Astrocyte (in vitro differentiated cells and primary cell): Measurements from ENCODE around the gene CD68. TPM values are rescaled to one million over a fixed set of nuclear protein-coding genes. Genes with fewer than 3 reads are reported as not detected.

Experiments
- DNase-seq: peaks from one replicate; pipeline ENCODE4 v3.0.0-alpha.2; 2010; ENCODE audit warnings: low read depth
- FAIRE-seq: peaks from 2 replicates; lab custom pipeline; 2011; peaks lifted over from hg19 to GRCh38; lab: Jason Lieb, UNC
- H2AFZ ChIP-seq: 2 replicates; pipeline ENCODE4 v1.6.0; 2012; ENCODE audit warnings: low read depth, low read length, inconsistent platforms
- H3K27ac ChIP-seq: 2 replicates; pipeline ENCODE4 v1.5.1; 2011; ENCODE audit warnings: low read depth, low read length, inconsistent platforms
- H3K27me3 ChIP-seq: 2 replicates; pipeline ENCODE4 v1.6.0; 2011; ENCODE audit warnings: low read length, inconsistent platforms; ENCODE audit not compliant: insufficient read depth
- H3K36me3 ChIP-seq: 2 replicates; pipeline ENCODE4 v1.5.1; 2011; ENCODE audit warnings: low read length, inconsistent platforms; ENCODE audit not compliant: insufficient read depth
- H3K4me1 ChIP-seq: 2 replicates; pipeline ENCODE4 v1.5.1; 2011; ENCODE audit warnings: low read length, inconsistent platforms; ENCODE audit not compliant: insufficient read depth
- H3K4me2 ChIP-seq: 2 replicates; pipeline ENCODE4 v1.6.0; 2012; ENCODE audit warnings: low read length, inconsistent platforms
- H3K4me3 ChIP-seq: 2 replicates; pipeline ENCODE4 v1.5.1; 2011; ENCODE audit warnings: low read depth, mild to moderate bottlenecking, low read length, inconsistent platforms; ENCODE audit not compliant: insufficient read depth
- H3K79me2 ChIP-seq: 2 replicates; pipeline ENCODE4 v1.6.0; 2012; ENCODE audit warnings: mild to moderate bottlenecking, low read length, inconsistent platforms; ENCODE audit not compliant: insufficient read depth
- H3K9ac ChIP-seq: 2 replicates; pipeline ENCODE4 v1.6.0; 2012; ENCODE audit warnings: mild to moderate bottlenecking, low read length, inconsistent platforms
- H3K9me3 ChIP-seq: 2 replicates; pipeline ENCODE4 v1.5.1; 2012; ENCODE audit warnings: low read depth, mild to moderate bottlenecking, low read length, inconsistent platforms; ENCODE audit not compliant: insufficient read depth
- H4K20me1 ChIP-seq: 2 replicates; pipeline ENCODE4 v1.6.0; 2012; ENCODE audit warnings: low read length, inconsistent platforms; ENCODE audit not compliant: insufficient read depth
- H3K27ac Mint-ChIP-seq: one replicate; pipeline ENCODE4 v1.8.0; 2021; ENCODE audit warnings: mild to moderate bottlenecking, mixed read lengths; ENCODE audit not compliant: unreplicated experiment
- H3K27me3 Mint-ChIP-seq: one replicate; pipeline ENCODE4 v1.8.0; 2021; ENCODE audit warnings: low read depth, mixed read lengths; ENCODE audit not compliant: unreplicated experiment
- H3K36me3 Mint-ChIP-seq: one replicate; pipeline ENCODE4 v1.8.0; 2021; ENCODE audit warnings: low read depth, mixed read lengths; ENCODE audit not compliant: unreplicated experiment
- H3K4me1 Mint-ChIP-seq: one replicate; pipeline ENCODE4 v1.8.0; 2021; ENCODE audit warnings: low read depth, mixed read lengths; ENCODE audit not compliant: unreplicated experiment
- H3K4me3 Mint-ChIP-seq: one replicate; pipeline ENCODE4 v1.8.0; 2021; ENCODE audit warnings: mild to moderate bottlenecking, moderate library complexity, mixed read lengths; ENCODE audit not compliant: unreplicated experiment
- H3K9me3 Mint-ChIP-seq: one replicate; pipeline ENCODE4 v1.8.0; 2021; ENCODE audit warnings: mild to moderate bottlenecking, mixed read lengths; ENCODE audit not compliant: unreplicated experiment
- EZH2 ChIP-seq: IDR thresholded peaks from 2 replicates; pipeline ENCODE4 v1.6.1; 2012; ENCODE audit warnings: mild to moderate bottlenecking, low read length, inconsistent platforms; ENCODE audit not compliant: insufficient read depth
- total RNA-seq: library from RNA; stranded (reverse); gene quantifications from 2 replicates; pipeline ENCODE4 v1.2.1, GENCODE V29; 2021
- TF ChIP-seq, protein P1 (sequence below): IDR thresholded peaks from 2 replicates; pipeline ENCODE4 v1.5.1; 2011; ENCODE audit warnings: low read depth, mild to moderate bottlenecking, inconsistent platforms, low read length, moderate library complexity; ENCODE audit not compliant: insufficient read depth

CD68 gene
- total RNA-seq, 1 donor from 2014 or later: 4.4 TPM

GRCh38 chr17:7572338-7572587 is 7.2 kb upstream of the CD68 start:
- peaks cover 83% of the 10 kb centered on the region for H3K79me2 ChIP-seq

DNA sequence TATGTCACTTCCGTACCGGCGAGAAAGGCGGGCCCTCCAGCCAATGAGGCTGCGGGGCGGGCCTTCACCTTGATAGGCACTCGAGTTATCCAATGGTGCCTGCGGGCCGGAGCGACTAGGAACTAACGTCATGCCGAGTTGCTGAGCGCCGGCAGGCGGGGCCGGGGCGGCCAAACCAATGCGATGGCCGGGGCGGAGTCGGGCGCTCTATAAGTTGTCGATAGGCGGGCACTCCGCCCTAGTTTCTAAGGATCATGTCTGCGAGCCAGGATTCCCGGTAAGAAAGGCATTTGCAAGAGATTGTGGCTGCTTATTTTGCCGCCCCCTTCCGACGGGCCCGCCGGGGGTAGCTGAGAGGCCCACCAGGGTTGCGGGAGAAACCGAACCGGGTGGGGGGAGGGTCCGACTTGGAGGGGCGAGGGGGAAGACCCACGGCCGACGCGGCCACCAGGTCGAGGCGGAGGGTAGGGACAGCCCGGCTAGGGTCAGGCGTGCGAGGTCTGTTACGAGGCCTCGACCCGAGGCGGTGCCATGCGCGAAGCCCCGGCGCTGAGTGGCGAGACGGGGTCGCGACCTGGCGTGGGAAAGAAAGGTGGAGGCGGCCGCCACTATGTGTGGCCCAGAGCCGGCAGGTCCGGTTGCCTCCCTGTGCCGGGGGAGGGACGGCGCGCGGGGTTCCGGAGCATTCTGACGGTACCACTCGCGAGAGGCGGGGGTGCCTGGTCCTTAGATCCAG is 6.7 kb upstream of the CD68 start:
- DNase-seq: peak; percentile 98
- H3K36me3 ChIP-seq: peaks cover 56% of the 10 kb centered on the region
- peaks cover 39% of the 10 kb centered on the region for H3K36me3 Mint-ChIP-seq
- H3K4me3 Mint-ChIP-seq: peak overlapping the region; percentile 97
- peaks cover 36% of the 10 kb centered on the region for H3K4me1 Mint-ChIP-seq
- H4K20me1 ChIP-seq: peaks cover 58% of the 10 kb centered on the region
- peak overlapping the region; percentile 88 for H3K4me3 ChIP-seq
- H3K9me3 ChIP-seq: no peaks in the 10 kb centered on the region
- H3K27ac Mint-ChIP-seq: peak overlapping the region; percentile 99
- peaks cover 84% of the 10 kb centered on the region for H3K79me2 ChIP-seq
- H3K4me1 ChIP-seq: peaks cover 26% of the 10 kb centered on the region
- H3K9ac ChIP-seq: peak overlapping the region; percentile 100
- no peaks in the 10 kb centered on the region for H3K27me3 Mint-ChIP-seq
- FAIRE-seq: no peak
- peak overlapping the region; percentile 95 for H3K27ac ChIP-seq
- TF ChIP-seq EZH2: no peak
- TF ChIP-seq, protein P1, sequence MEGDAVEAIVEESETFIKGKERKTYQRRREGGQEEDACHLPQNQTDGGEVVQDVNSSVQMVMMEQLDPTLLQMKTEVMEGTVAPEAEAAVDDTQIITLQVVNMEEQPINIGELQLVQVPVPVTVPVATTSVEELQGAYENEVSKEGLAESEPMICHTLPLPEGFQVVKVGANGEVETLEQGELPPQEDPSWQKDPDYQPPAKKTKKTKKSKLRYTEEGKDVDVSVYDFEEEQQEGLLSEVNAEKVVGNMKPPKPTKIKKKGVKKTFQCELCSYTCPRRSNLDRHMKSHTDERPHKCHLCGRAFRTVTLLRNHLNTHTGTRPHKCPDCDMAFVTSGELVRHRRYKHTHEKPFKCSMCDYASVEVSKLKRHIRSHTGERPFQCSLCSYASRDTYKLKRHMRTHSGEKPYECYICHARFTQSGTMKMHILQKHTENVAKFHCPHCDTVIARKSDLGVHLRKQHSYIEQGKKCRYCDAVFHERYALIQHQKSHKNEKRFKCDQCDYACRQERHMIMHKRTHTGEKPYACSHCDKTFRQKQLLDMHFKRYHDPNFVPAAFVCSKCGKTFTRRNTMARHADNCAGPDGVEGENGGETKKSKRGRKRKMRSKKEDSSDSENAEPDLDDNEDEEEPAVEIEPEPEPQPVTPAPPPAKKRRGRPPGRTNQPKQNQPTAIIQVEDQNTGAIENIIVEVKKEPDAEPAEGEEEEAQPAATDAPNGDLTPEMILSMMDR: no peak
- peak overlapping the region; percentile 99 for H3K4me2 ChIP-seq
- H3K27me3 ChIP-seq: no peaks in the 10 kb centered on the region
- H2AFZ ChIP-seq: no peak overlapping the region
- H3K9me3 Mint-ChIP-seq: no peaks in the 10 kb centered on the region

More at GRCh38 chr17:7572338-7572587, 7.2 kb upstream of the CD68 start:
- Mint-ChIP-seq H3K27ac (peak overlapping the region; percentile 99), H3K27me3 (no peaks in the 10 kb centered on the region), H3K36me3 (peaks cover 37% of the 10 kb centered on the region), H3K4me1 (peaks cover 34% of the 10 kb centered on the region), H3K9me3 (no peaks in the 10 kb centered on the region), H3K4me3 (peak overlapping the region; percentile 97)
- H3K9me3 ChIP-seq: no peaks in the 10 kb centered on the region
- TF ChIP-seq, protein P1: no peak
- no peak for TF ChIP-seq EZH2
- H3K27me3 ChIP-seq: no peaks in the 10 kb centered on the region
- H3K4me1 ChIP-seq: peaks cover 23% of the 10 kb centered on the region
- peak overlapping the region; percentile 88 for H3K9ac ChIP-seq
- DNase-seq (no peak), FAIRE-seq (peak; percentile 54)
- peak overlapping the region; percentile 80 for H2AFZ ChIP-seq
- H3K4me2 ChIP-seq: peak overlapping the region; percentile 99
- H3K36me3 ChIP-seq: peaks cover 55% of the 10 kb centered on the region
- H3K4me3 ChIP-seq: peak overlapping the region; percentile 67
- H4K20me1 ChIP-seq: peaks cover 53% of the 10 kb centered on the region
- peak overlapping the region; percentile 79 for H3K27ac ChIP-seq
